Karpas-422 (cell line): ENCODE results near the gene ROBO1. TPM values are rescaled to one million over a fixed set of nuclear protein-coding genes. Genes with fewer than 3 reads are reported as not detected.

Experiments used
- DNase-seq: peaks from one replicate; pipeline ENCODE4 v3.0.0-alpha.2; 2015
- H2AFZ ChIP-seq: fragments of 200-600 bp; sonication (generic); 2 replicates; pipeline ENCODE4 v1.6.1; 2014; ENCODE audit warnings: antibody characterized with exemption, low read length, mixed read lengths
- H3K27ac ChIP-seq: fragments of 200-600 bp; sonication (generic); 2 replicates; pipeline ENCODE4 v1.5.1; 2014; ENCODE audit warnings: mild to moderate bottlenecking, low read length, moderate library complexity
- H3K27me3 ChIP-seq: fragments of 200-600 bp; sonication (generic); 2 replicates; pipeline ENCODE4 v1.6.1; 2014; ENCODE audit warnings: low read length, mixed read lengths
- H3K36me3 ChIP-seq: fragments of 200-600 bp; sonication (generic); 2 replicates; pipeline ENCODE4 v1.6.1; 2014; ENCODE audit warnings: low read length, mixed read lengths; ENCODE audit not compliant: insufficient read depth
- H3K4me1 ChIP-seq: fragments of 200-600 bp; sonication (generic); 2 replicates; pipeline ENCODE4 v1.6.1; 2014; ENCODE audit warnings: mild to moderate bottlenecking, low read length, mixed read lengths
- H3K4me2 ChIP-seq: fragments of 200-600 bp; sonication (generic); 2 replicates; pipeline ENCODE4 v1.6.1; 2014; ENCODE audit warnings: low read length, low read depth, mild to moderate bottlenecking; ENCODE audit not compliant: poor library complexity, severe bottlenecking
- H3K4me3 ChIP-seq: fragments of 200-600 bp; sonication (generic); 2 replicates; pipeline ENCODE4 v1.5.1; 2014; ENCODE audit warnings: mild to moderate bottlenecking, antibody characterized with exemption, low read length, mixed read lengths
- H3K79me2 ChIP-seq: fragments of 200-600 bp; sonication (generic); 2 replicates; pipeline ENCODE4 v1.6.1; 2014; ENCODE audit warnings: mild to moderate bottlenecking, low read length, mixed read lengths
- H3K9ac ChIP-seq: fragments of 200-600 bp; sonication (generic); 2 replicates; pipeline ENCODE4 v1.6.0; 2014; ENCODE audit warnings: low read length
- H3K9me2 ChIP-seq: fragments of 200-600 bp; sonication (generic), shearing (Covaris generic); replicated peaks from 2 replicates; pipeline ENCODE4 v1.6.0; 2014; ENCODE audit warnings: mild to moderate bottlenecking, low read length, moderate library complexity; ENCODE audit not compliant: insufficient read depth
- H3K9me3 ChIP-seq: fragments of 300-700, 200-600 bp; sonication (generic); 2 replicates; pipeline ENCODE4 v1.6.1; 2014; ENCODE audit warnings: low read length, mixed read lengths
- H4K20me1 ChIP-seq: fragments of 200-600 bp; sonication (generic); 2 replicates; pipeline ENCODE4 v1.6.1; 2014; ENCODE audit warnings: mild to moderate bottlenecking, antibody characterized with exemption, low read length, low read depth; ENCODE audit not compliant: insufficient read depth
- total RNA-seq: library from RNA; depleted of rRNA; stranded (reverse); fragments of >200 nt; shearing (Covaris generic); gene quantifications from 2 replicates; pipeline ENCODE4 v1.2.3, GENCODE V29; 2014; ENCODE audit warnings: low replicate concordance

The ROBO1 gene
- total RNA-seq, 1 experiment from 2014 or later: not detected

GRCh38 chr3:79358327-79358726 lies 409.5 kb downstream of the ROBO1 start:
- Histone ChIP-seq H3K27ac (no peak overlapping the region), H3K79me2 (no peaks in the 10 kb centered on the region)

GRCh38 chr3:79354179-79354688 lies 413.6 kb downstream of the ROBO1 start:
- no peak overlapping the region for H3K4me3 ChIP-seq
- no peaks in the 10 kb centered on the region for H4K20me1 ChIP-seq
- H3K4me2 ChIP-seq: no peak overlapping the region
- no peaks in the 10 kb centered on the region for H3K9me3 ChIP-seq
- H3K9me2 ChIP-seq: no peaks in the 10 kb centered on the region
- H3K4me1 ChIP-seq: no peaks in the 10 kb centered on the region
- DNase-seq: no peak
- H3K36me3 ChIP-seq: no peaks in the 10 kb centered on the region
- H3K79me2 ChIP-seq: no peaks in the 10 kb centered on the region
- no peak overlapping the region for H2AFZ ChIP-seq
- H3K27ac ChIP-seq: no peak overlapping the region
- H3K27me3 ChIP-seq: no peaks in the 10 kb centered on the region
- no peak overlapping the region for H3K9ac ChIP-seq

More at GRCh38 chr3:79358327-79358726, 409.5 kb downstream of the ROBO1 start:
- no peak for DNase-seq
- H3K4me2 ChIP-seq: no peak overlapping the region
- H3K9me2 ChIP-seq: no peaks in the 10 kb centered on the region
- H2AFZ ChIP-seq: no peak overlapping the region
- no peak overlapping the region for H3K4me3 ChIP-seq
- H3K9ac ChIP-seq: no peak overlapping the region
- H3K27me3 ChIP-seq: no peaks in the 10 kb centered on the region
- H4K20me1 ChIP-seq: no peaks in the 10 kb centered on the region
- H3K9me3 ChIP-seq: no peaks in the 10 kb centered on the region
- H3K4me1 ChIP-seq: no peaks in the 10 kb centered on the region
- no peaks in the 10 kb centered on the region for H3K36me3 ChIP-seq

- H3K9me3 ChIP-seq: no peaks in the 10 kb centered on the region
- H3K4me1 ChIP-seq: no peaks in the 10 kb centered on the region
- no peaks in the 10 kb centered on the region for H3K27me3 ChIP-seq
- no peak overlapping the region for H3K4me3 ChIP-seq
- DNase-seq: no peak
- H3K27ac ChIP-seq: no peak overlapping the region
- no peak overlapping the region for H2AFZ ChIP-seq
- H3K9ac ChIP-seq: no peak overlapping the region
- H3K9me2 ChIP-seq: no peaks in the 10 kb centered on the region
- no peaks in the 10 kb centered on the region for H3K79me2 ChIP-seq
- no peak overlapping the region for H3K4me2 ChIP-seq
- H4K20me1 ChIP-seq: no peaks in the 10 kb centered on the region
- H3K36me3 ChIP-seq: no peaks in the 10 kb centered on the region
Observed at GRCh38 chr3:79351699-79352098, 416.1 kb downstream of the ROBO1 start.

- Histone ChIP-seq H3K9me3 (no peaks in the 10 kb centered on the region), H3K9ac (no peak overlapping the region), H3K4me1 (no peaks in the 10 kb centered on the region), H3K27ac (no peak overlapping the region), H4K20me1 (no peaks in the 10 kb centered on the region), H3K4me2 (no peak overlapping the region), H3K27me3 (no peaks in the 10 kb centered on the region), H3K9me2 (no peaks in the 10 kb centered on the region), H3K4me3 (no peak overlapping the region), H3K36me3 (no peaks in the 10 kb centered on the region), H2AFZ (no peak overlapping the region), H3K79me2 (no peaks in the 10 kb centered on the region)
- DNase-seq: no peak
Observed at GRCh38 chr3:79344876-79345871, 422.6 kb downstream of the ROBO1 start.

GRCh38 chr3:79341961-79342360 lies 425.8 kb downstream of the ROBO1 start:
- H3K27me3 ChIP-seq: no peaks in the 10 kb centered on the region
- no peak overlapping the region for H2AFZ ChIP-seq
- H3K27ac ChIP-seq: no peak overlapping the region
- H3K4me3 ChIP-seq: no peak overlapping the region
- no peak overlapping the region for H3K4me2 ChIP-seq
- no peaks in the 10 kb centered on the region for H3K79me2 ChIP-seq
- no peak overlapping the region for H3K9ac ChIP-seq
- no peaks in the 10 kb centered on the region for H4K20me1 ChIP-seq
- no peak for DNase-seq
- H3K4me1 ChIP-seq: no peaks in the 10 kb centered on the region
- H3K36me3 ChIP-seq: no peaks in the 10 kb centered on the region
- no peaks in the 10 kb centered on the region for H3K9me3 ChIP-seq
- no peaks in the 10 kb centered on the region for H3K9me2 ChIP-seq

- H3K9me3 ChIP-seq: no peaks in the 10 kb centered on the region
- no peak overlapping the region for H3K27ac ChIP-seq
- H3K9ac ChIP-seq: no peak overlapping the region
- H3K4me2 ChIP-seq: no peak overlapping the region
- H3K36me3 ChIP-seq: no peaks in the 10 kb centered on the region
- H3K4me3 ChIP-seq: no peak overlapping the region
- H3K9me2 ChIP-seq: no peaks in the 10 kb centered on the region
- no peaks in the 10 kb centered on the region for H4K20me1 ChIP-seq
- no peaks in the 10 kb centered on the region for H3K27me3 ChIP-seq
- no peak for DNase-seq
- H3K4me1 ChIP-seq: no peaks in the 10 kb centered on the region
- no peaks in the 10 kb centered on the region for H3K79me2 ChIP-seq
- no peak overlapping the region for H2AFZ ChIP-seq
Observed at GRCh38 chr3:79339846-79340245, 428.0 kb downstream of the ROBO1 start.

GRCh38 chr3:79337798-79338197 lies 430.0 kb downstream of the ROBO1 start:
- no peaks in the 10 kb centered on the region for H4K20me1 ChIP-seq
- H3K4me2 ChIP-seq: no peak overlapping the region
- no peak overlapping the region for H3K27ac ChIP-seq
- no peaks in the 10 kb centered on the region for H3K36me3 ChIP-seq
- no peak overlapping the region for H2AFZ ChIP-seq
- H3K9ac ChIP-seq: no peak overlapping the region
- H3K79me2 ChIP-seq: no peaks in the 10 kb centered on the region
- no peak overlapping the region for H3K4me3 ChIP-seq
- no peaks in the 10 kb centered on the region for H3K9me2 ChIP-seq
- H3K9me3 ChIP-seq: no peaks in the 10 kb centered on the region
- no peaks in the 10 kb centered on the region for H3K27me3 ChIP-seq
- no peaks in the 10 kb centered on the region for H3K4me1 ChIP-seq
- DNase-seq: no peak

- no peak overlapping the region for H2AFZ ChIP-seq
- H3K79me2 ChIP-seq: no peaks in the 10 kb centered on the region
- no peak overlapping the region for H3K27ac ChIP-seq
- no peak overlapping the region for H3K9ac ChIP-seq
- no peaks in the 10 kb centered on the region for H3K36me3 ChIP-seq
- no peaks in the 10 kb centered on the region for H3K4me1 ChIP-seq
- no peaks in the 10 kb centered on the region for H3K9me3 ChIP-seq
- H4K20me1 ChIP-seq: no peaks in the 10 kb centered on the region
- H3K4me3 ChIP-seq: no peak overlapping the region
- no peaks in the 10 kb centered on the region for H3K9me2 ChIP-seq
- H3K27me3 ChIP-seq: no peaks in the 10 kb centered on the region
- H3K4me2 ChIP-seq: no peak overlapping the region
- no peak for DNase-seq
Observed at GRCh38 chr3:79329154-79329553, 438.6 kb downstream of the ROBO1 start.
